ENCODE data around the gene ANKRD1.

DNA sequence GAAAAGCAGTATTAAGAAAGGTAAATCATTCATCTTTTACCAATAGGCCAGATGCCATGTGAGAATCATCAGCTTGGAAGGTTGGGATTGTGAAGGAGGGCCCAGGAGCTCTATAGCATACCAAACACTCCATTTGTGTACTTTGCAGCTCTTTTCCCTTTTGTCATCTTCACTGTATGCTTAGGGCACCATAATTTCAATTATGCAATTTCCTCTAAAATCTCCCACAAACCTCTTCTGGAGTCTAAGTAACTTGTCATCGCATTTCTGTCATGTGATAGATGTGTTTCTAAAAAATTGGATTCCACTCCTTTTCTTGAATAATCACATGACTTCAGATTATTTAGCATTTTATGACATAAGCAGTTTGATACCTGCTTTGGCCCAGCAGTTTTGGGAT, 31.3 kb downstream of the ANKRD1 start:
- TF ChIP-seq, protein P1, sequence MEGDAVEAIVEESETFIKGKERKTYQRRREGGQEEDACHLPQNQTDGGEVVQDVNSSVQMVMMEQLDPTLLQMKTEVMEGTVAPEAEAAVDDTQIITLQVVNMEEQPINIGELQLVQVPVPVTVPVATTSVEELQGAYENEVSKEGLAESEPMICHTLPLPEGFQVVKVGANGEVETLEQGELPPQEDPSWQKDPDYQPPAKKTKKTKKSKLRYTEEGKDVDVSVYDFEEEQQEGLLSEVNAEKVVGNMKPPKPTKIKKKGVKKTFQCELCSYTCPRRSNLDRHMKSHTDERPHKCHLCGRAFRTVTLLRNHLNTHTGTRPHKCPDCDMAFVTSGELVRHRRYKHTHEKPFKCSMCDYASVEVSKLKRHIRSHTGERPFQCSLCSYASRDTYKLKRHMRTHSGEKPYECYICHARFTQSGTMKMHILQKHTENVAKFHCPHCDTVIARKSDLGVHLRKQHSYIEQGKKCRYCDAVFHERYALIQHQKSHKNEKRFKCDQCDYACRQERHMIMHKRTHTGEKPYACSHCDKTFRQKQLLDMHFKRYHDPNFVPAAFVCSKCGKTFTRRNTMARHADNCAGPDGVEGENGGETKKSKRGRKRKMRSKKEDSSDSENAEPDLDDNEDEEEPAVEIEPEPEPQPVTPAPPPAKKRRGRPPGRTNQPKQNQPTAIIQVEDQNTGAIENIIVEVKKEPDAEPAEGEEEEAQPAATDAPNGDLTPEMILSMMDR (IDR thresholded peaks at IDR 0.05) = no peak
- no peak for TF ChIP-seq POLR2A (IDR thresholded peaks at IDR 0.05)
- no peak for TF ChIP-seq POLR2AphosphoS5 (IDR thresholded peaks at IDR 0.05)
